ENCODE measurements around the gene IGF1R. TPM values are rescaled to one million over a fixed set of nuclear protein-coding genes. Genes with fewer than 3 reads are reported as not detected.

IGF1R gene
- total and polyA plus RNA-seq, 4 donors = 5.9 to 154 (median 27.6) TPM

GRCh38 chr15:98727115-98728040 lies 79.0 kb downstream of the IGF1R start:
- peak overlapping the region in 1 of 2 donors; percentile 42 for H3K9ac ChIP-seq (ENCODE audit: insufficient read depth in 1 of 2, low read length in 2 of 2)
- peak; percentile 87 to 89 (median 88) for DNase-seq
- TF ChIP-seq CTCF (IDR thresholded peaks at IDR 0.05; ENCODE audit: control extremely low read depth, extremely low read depth) = no peak
- H3K27ac ChIP-seq (ENCODE audit: low read depth in 1 of 2, low read length in 1 of 2) = peak overlapping the region; percentile 70 to 93
- no peak overlapping the region for H3K4me3 ChIP-seq
- H3K36me3 ChIP-seq (ENCODE audit: control insufficient read depth in 4 of 4, insufficient read depth in 4 of 4, low read length in 4 of 4) = no peaks in the 10 kb centered on the region
- 38 to 68% methylated on average over 20 of the region's 20 CpGs for WGBS, 2 donors
- H3K9me3 ChIP-seq (ENCODE audit: control insufficient read depth in 4 of 4, insufficient read depth in 3 of 4, low read length in 3 of 4) = no peaks in the 10 kb centered on the region
- ATAC-seq (ENCODE audit: insufficient read depth, low FRiP score) = peak; percentile 95
- peaks cover 13 to 29% (median 26%) of the 10 kb centered on the region in 5 donors for H3K4me1 ChIP-seq (ENCODE audit: control insufficient read depth in 5 of 5, insufficient read depth in 5 of 5, low read length in 5 of 5)
- H3K27me3 ChIP-seq (ENCODE audit: control insufficient read depth in 3 of 3, insufficient read depth in 3 of 3, low read length in 2 of 3) = no peaks in the 10 kb centered on the region

DNA sequence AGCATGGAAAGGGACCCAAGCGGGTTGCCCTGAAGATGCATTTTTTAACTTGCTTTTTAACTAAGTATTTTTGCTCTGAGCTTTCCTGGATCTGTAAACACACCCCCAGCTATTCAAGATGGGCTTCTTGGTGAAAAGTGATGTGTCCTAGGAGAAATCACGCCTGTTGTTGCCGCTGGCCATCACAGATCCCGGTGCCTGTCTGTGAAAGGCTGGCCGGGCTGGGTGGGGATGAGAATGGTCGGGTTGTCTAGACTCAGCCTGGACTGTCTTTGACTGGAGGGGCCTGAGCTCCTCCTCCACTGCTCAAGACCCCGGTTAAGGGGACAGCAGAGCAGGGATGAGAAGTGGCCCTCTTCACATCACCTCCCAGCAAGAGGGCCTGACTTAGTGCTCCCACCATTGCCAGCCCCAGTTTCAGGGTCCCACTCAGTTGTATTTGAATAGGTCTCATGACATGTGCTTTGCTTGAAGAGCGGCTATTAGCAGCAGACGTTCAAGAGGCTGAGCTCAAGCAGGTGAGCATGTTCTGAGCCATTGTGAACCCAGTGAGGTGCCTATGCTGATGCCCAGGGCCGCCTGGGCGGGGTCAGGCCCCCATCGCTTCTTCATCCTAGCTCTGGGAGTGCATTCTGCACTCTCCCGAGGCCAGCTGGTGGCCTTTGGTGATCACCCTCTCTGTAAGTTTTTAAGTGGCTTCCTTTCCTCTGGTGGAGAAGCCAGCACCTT lies 79.9 kb downstream of the IGF1R start:
- ATAC-seq (ENCODE audit: insufficient read depth, low FRiP score) (no peak), DNase-seq (peak in 2 of 3 donors; percentile 57 to 77)
- no peaks in the 10 kb centered on the region for H3K27me3 ChIP-seq (ENCODE audit: control insufficient read depth in 3 of 3, insufficient read depth in 3 of 3, low read length in 2 of 3)
- no peaks in the 10 kb centered on the region for H3K9me3 ChIP-seq (ENCODE audit: control insufficient read depth in 4 of 4, insufficient read depth in 3 of 4, low read length in 3 of 4)
- WGBS, 2 donors = 84 to 90% methylated on average over 13 of the region's 13 CpGs
- no peak for TF ChIP-seq CTCF (IDR thresholded peaks at IDR 0.05; ENCODE audit: control extremely low read depth, extremely low read depth)
- H3K36me3 ChIP-seq (ENCODE audit: control insufficient read depth in 4 of 4, insufficient read depth in 4 of 4, low read length in 4 of 4) = no peaks in the 10 kb centered on the region
- H3K9ac ChIP-seq (ENCODE audit: insufficient read depth in 1 of 2, low read length in 2 of 2) = no peak overlapping the region
- peak overlapping the region; percentile 64 to 97 for H3K27ac ChIP-seq (ENCODE audit: low read depth in 1 of 2, low read length in 1 of 2)
- no peak overlapping the region for H3K4me3 ChIP-seq
- H3K4me1 ChIP-seq (ENCODE audit: control insufficient read depth in 5 of 5, insufficient read depth in 5 of 5, low read length in 5 of 5) = peaks cover 13 to 26% (median 25%) of the 10 kb centered on the region in 5 donors

DNA sequence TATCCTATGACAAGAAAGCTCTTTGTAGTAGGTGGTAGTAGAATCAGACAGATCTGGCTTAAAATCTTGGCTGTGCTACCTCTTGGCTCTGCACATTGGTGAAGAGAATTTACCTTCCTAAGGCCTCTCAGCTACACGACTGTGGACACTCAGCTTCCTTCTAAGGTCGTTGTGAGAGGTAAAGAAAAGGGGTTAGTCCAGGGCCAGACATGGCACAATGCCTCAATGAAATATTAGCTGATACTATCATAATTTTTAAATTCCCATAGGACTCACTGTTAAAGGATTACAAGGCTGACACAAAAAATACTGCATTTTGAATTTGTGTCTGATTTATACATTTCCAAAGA lies 80.4 kb downstream of the IGF1R start:
- no peaks in the 10 kb centered on the region for H3K36me3 ChIP-seq (ENCODE audit: control insufficient read depth in 4 of 4, insufficient read depth in 4 of 4, low read length in 4 of 4)
- H3K27ac ChIP-seq (ENCODE audit: low read depth in 1 of 2, low read length in 1 of 2) = peak overlapping the region; percentile 64 to 97
- H3K9me3 ChIP-seq (ENCODE audit: control insufficient read depth in 4 of 4, insufficient read depth in 3 of 4, low read length in 3 of 4) = no peaks in the 10 kb centered on the region
- no peaks in the 10 kb centered on the region for H3K27me3 ChIP-seq (ENCODE audit: control insufficient read depth in 3 of 3, insufficient read depth in 3 of 3, low read length in 2 of 3)
- ATAC-seq (ENCODE audit: insufficient read depth, low FRiP score) = no peak
- no peak overlapping the region for H3K9ac ChIP-seq (ENCODE audit: insufficient read depth in 1 of 2, low read length in 2 of 2)
- peaks cover 13 to 26% (median 24%) of the 10 kb centered on the region in 5 donors for H3K4me1 ChIP-seq (ENCODE audit: control insufficient read depth in 5 of 5, insufficient read depth in 5 of 5, low read length in 5 of 5)
- WGBS, 2 donors = 32 to 34% methylated on average over 2 of the region's 2 CpGs
- DNase-seq = no peak
- no peak for TF ChIP-seq CTCF (IDR thresholded peaks at IDR 0.05; ENCODE audit: control extremely low read depth, extremely low read depth)
- no peak overlapping the region for H3K4me3 ChIP-seq

All from lung (tissue), 12 donors.